H1 (cell line): ENCODE results near the gene RBMS1. TPM values are rescaled to one million over a fixed set of nuclear protein-coding genes. Genes with fewer than 3 reads are reported as not detected.

Source experiments
- CTCF ChIA-PET: fragments of 300-600 bp; sonication (Branson Sonifier 250); formaldehyde crosslinking; loops from one replicate; lab custom pipeline; 2021; ENCODE audit not compliant: partially characterized antibody; lab: Charles Lee
- POLR2A ChIA-PET: fragments of 300-600 bp; sonication (Branson Sonifier 250); formaldehyde crosslinking; loops from one replicate; lab custom pipeline; 2021; ENCODE audit warnings: inconsistent platforms; ENCODE audit not compliant: partially characterized antibody; lab: Charles Lee
- DNase-seq, 2 experiments: peaks; one replicate each; pipeline versions ENCODE4 v3.0.0 to v3.0.0-alpha.2; 2010 to 2022; ENCODE audit warnings: low spot score in 2 of 2, low read depth in 1 of 2, mixed read lengths in 1 of 2
- FAIRE-seq: peaks from 2 replicates; lab custom pipeline; 2011; peaks lifted over from hg19 to GRCh38; lab: Jason Lieb, UNC
- H2AFZ ChIP-seq: 2 replicates; pipeline ENCODE4 v1.8.1; 2012; ENCODE audit warnings: low read length, inconsistent platforms
- H2AK5ac ChIP-seq: 2 replicates; pipeline ENCODE4 v1.6.1; 2013; ENCODE audit warnings: low read depth, low read length
- H2BK120ac ChIP-seq: replicated peaks from 2 replicates; pipeline ENCODE3; 2013; ENCODE audit warnings: low read depth, low read length, inconsistent platforms
- H2BK12ac ChIP-seq: 2 replicates; pipeline ENCODE4 v1.6.1; 2013; ENCODE audit warnings: low read depth, low read length
- H2BK15ac ChIP-seq: 2 replicates; pipeline ENCODE4 v1.6.1; 2013; ENCODE audit warnings: low read length
- H2BK20ac ChIP-seq: 2 replicates; pipeline ENCODE4 v1.6.1; 2013; ENCODE audit warnings: low read length
- H2BK5ac ChIP-seq: 2 replicates; pipeline ENCODE4 v1.6.1; 2013; ENCODE audit warnings: low read depth, low read length
- H3K14ac ChIP-seq: 2 replicates; pipeline ENCODE4 v1.6.1; 2013; ENCODE audit warnings: inconsistent platforms; ENCODE audit not compliant: insufficient read length
- H3K18ac ChIP-seq: 2 replicates; pipeline ENCODE4 v1.6.1; 2013; ENCODE audit warnings: low read length; ENCODE audit errors: extremely low read depth
- H3K23ac ChIP-seq: 2 replicates; pipeline ENCODE4 v1.6.1; 2013; ENCODE audit warnings: inconsistent platforms; ENCODE audit not compliant: insufficient read length
- H3K23me2 ChIP-seq: 2 replicates; pipeline ENCODE4 v1.6.1; 2013; ENCODE audit warnings: low read depth, low read length
- H3K27ac ChIP-seq: 2 replicates; pipeline ENCODE4 v1.6.1; 2011; ENCODE audit warnings: low read depth, low read length, inconsistent platforms
- H3K27me3 ChIP-seq, 4 experiments: replicated peaks in 1 of 4; 1 replicate in 1 of 4; 2 replicates in 3 of 4; pipeline versions ENCODE4 v1.6.1 to v1.8.1; 2011 to 2013; ENCODE audit warnings: low read length in 3 of 4, mild to moderate bottlenecking in 3 of 4, inconsistent platforms in 2 of 4, mixed read lengths in 2 of 4, moderate library complexity in 1 of 4; ENCODE audit not compliant: control insufficient read depth in 3 of 4, insufficient read depth in 3 of 4; ENCODE audit errors: extremely low read depth in 1 of 4
- H3K36me3 ChIP-seq, 4 experiments: 2 replicates each; pipeline versions ENCODE4 v1.6.1 to v1.8.1; 2011 to 2013; ENCODE audit warnings: mild to moderate bottlenecking in 4 of 4, low read length in 3 of 4, moderate library complexity in 2 of 4, control low read depth in 1 of 4, inconsistent platforms in 1 of 4; ENCODE audit not compliant: insufficient read depth in 4 of 4, control insufficient read depth in 2 of 4
- H3K4ac ChIP-seq: replicated peaks from 2 replicates; pipeline ENCODE3; 2013; ENCODE audit warnings: low read length, low read depth, mixed read lengths, inconsistent platforms; ENCODE audit not compliant: insufficient read length
- H3K4me1 ChIP-seq, 4 experiments: replicated peaks in 1 of 4; 1 replicate in 1 of 4; 2 replicates in 3 of 4; pipeline versions ENCODE4 v1.6.1 to v1.8.1; 2011 to 2013; ENCODE audit warnings: low read length in 3 of 4, inconsistent platforms in 2 of 4, mixed read lengths in 1 of 4; ENCODE audit not compliant: insufficient read depth in 4 of 4, control insufficient read depth in 3 of 4
- H3K4me2 ChIP-seq, 2 experiments: 2 replicates each; pipeline versions ENCODE4 v1.6.1 to v1.8.1; 2011 to 2013; ENCODE audit warnings: low read depth in 2 of 2, low read length in 2 of 2, control low read depth in 1 of 2, inconsistent platforms in 1 of 2, mild to moderate bottlenecking in 1 of 2; ENCODE audit not compliant: insufficient read depth in 1 of 2
- H3K4me3 ChIP-seq, 4 experiments: fragments of 200-600, 300-600 bp in 1 of 4; sonication (generic), shearing (Covaris generic), sonication (Bioruptor Twin) in 1 of 4; 2 replicates each; pipeline versions ENCODE4 v1.5.1 to v1.8.1; 2011 to 2016; ENCODE audit warnings: low read length in 4 of 4, low read depth in 3 of 4, control low read depth in 2 of 4, inconsistent platforms in 2 of 4, mild to moderate bottlenecking in 2 of 4, mixed read lengths in 1 of 4, moderate library complexity in 1 of 4; ENCODE audit not compliant: insufficient read depth in 2 of 4; ENCODE audit errors: extremely low read depth in 1 of 4
- H3K56ac ChIP-seq: replicated peaks from 2 replicates; pipeline ENCODE3; 2013; ENCODE audit warnings: low read depth, mild to moderate bottlenecking, mixed read lengths, low read length, inconsistent platforms; ENCODE audit not compliant: insufficient read length
- H3K79me1 ChIP-seq: 2 replicates; pipeline ENCODE4 v1.6.1; 2013; ENCODE audit warnings: low read depth, low read length, control low read depth
- H3K79me2 ChIP-seq, 2 experiments: 2 replicates each; pipeline versions ENCODE4 v1.6.1 to v1.8.1; 2012 to 2013; ENCODE audit warnings: low read length in 2 of 2, mild to moderate bottlenecking in 2 of 2, inconsistent platforms in 1 of 2; ENCODE audit not compliant: insufficient read depth in 2 of 2, control insufficient read depth in 1 of 2
- H3K9ac ChIP-seq, 4 experiments: replicated peaks in 1 of 4; 1 replicate in 1 of 4; 2 replicates in 3 of 4; pipeline versions ENCODE4 v1.6.1 to v1.8.1; 2011 to 2013; ENCODE audit warnings: low read depth in 3 of 4, low read length in 3 of 4, control low read depth in 2 of 4, mild to moderate bottlenecking in 2 of 4, moderate library complexity in 2 of 4, inconsistent platforms in 1 of 4; ENCODE audit errors: extremely low read depth in 1 of 4
- H3K9me3 ChIP-seq, 2 experiments: 2 replicates each; pipeline versions ENCODE4 v1.6.1 to v1.8.1; 2012 to 2013; ENCODE audit warnings: mild to moderate bottlenecking in 2 of 2, moderate library complexity in 2 of 2, control low read depth in 1 of 2, inconsistent platforms in 1 of 2, low read depth in 1 of 2, low read length in 1 of 2, mixed read lengths in 1 of 2; ENCODE audit not compliant: insufficient read depth in 2 of 2
- H4K20me1 ChIP-seq, 2 experiments: replicated peaks in 1 of 2; 2 replicates each; pipeline versions ENCODE3 to v1.8.1; 2011 to 2013; ENCODE audit warnings: inconsistent platforms in 2 of 2, low read length in 2 of 2, mild to moderate bottlenecking in 1 of 2; ENCODE audit not compliant: insufficient read depth in 2 of 2, control insufficient read depth in 1 of 2
- H4K5ac ChIP-seq: 2 replicates; pipeline ENCODE4 v1.6.1; 2013; ENCODE audit warnings: low read length, low read depth, mixed read lengths, inconsistent platforms; ENCODE audit not compliant: insufficient read length
- H4K8ac ChIP-seq: 2 replicates; pipeline ENCODE4 v1.8.0; 2013; ENCODE audit warnings: mild to moderate bottlenecking, moderate library complexity, low read length, inconsistent platforms; ENCODE audit not compliant: insufficient read depth; ENCODE audit errors: extremely low read depth
- H4K91ac ChIP-seq: replicated peaks from 2 replicates; pipeline ENCODE3; 2013; ENCODE audit warnings: low read length, mixed read lengths, inconsistent platforms; ENCODE audit not compliant: insufficient read length
- BRCA1 ChIP-seq: IDR thresholded peaks from 2 replicates; pipeline ENCODE4 v1.6.1; 2012; ENCODE audit warnings: low read depth, low read length, improper control_type of control experiment
- CREB1 ChIP-seq: IDR thresholded peaks from 2 replicates; pipeline ENCODE4 v1.6.1; 2012; ENCODE audit warnings: inconsistent platforms
- EZH2 ChIP-seq: fragments of 200-600 bp; sonication (generic); IDR thresholded peaks from 2 replicates; pipeline ENCODE4 v1.7.1; 2012; ENCODE audit warnings: low read depth, mild to moderate bottlenecking, moderate library complexity, low read length, inconsistent platforms; ENCODE audit not compliant: severe bottlenecking
- YY1 ChIP-seq: IDR thresholded peaks from 2 replicates; pipeline ENCODE4 v1.6.1; 2011; ENCODE audit warnings: low read depth, mild to moderate bottlenecking, low read length
- WGBS, 2 experiments: shearing (Covaris generic) in 1 of 2; methylation state at CpG; one replicate each; pipeline versions ENCODE4 v1.1.6 to v1.1.7; 2013 to 2015; ENCODE audit warnings: low lambda C conversion rate in 2 of 2, mixed read lengths in 2 of 2, inconsistent platforms in 1 of 2, low coverage in 1 of 2, missing lambda C conversion rate in 1 of 2; ENCODE audit not compliant: insufficient replicate concordance in 2 of 2, insufficient coverage in 1 of 2, insufficient read length in 1 of 2; ENCODE audit errors: extremely low coverage in 1 of 2, missing lambda C conversion rate in 1 of 2; 5-methylcytosine and 5-hydroxymethylcytosine counted together
- polyA plus RNA-seq, 7 experiments: library from polyadenylated mRNA; depleted of rRNA in 3 of 7; stranded (reverse) in 5 of 7; unstranded in 2 of 7; fragments of >200 nt in 5 of 7; fragments of 200-250 nt in 2 of 7; gene quantifications; 1 replicate in 5 of 7; 2 replicates in 1 of 7; 4 replicates in 1 of 7; pipeline versions ENCODE4 v1.2.1 to v1.2.3, GENCODE V29; 2011 to 2013; ENCODE audit warnings: missing spikeins in 2 of 7, mixed read lengths in 2 of 7
- total RNA-seq: library from RNA; stranded (reverse); fragmentation: NEBNext Ultra II Directional; extraction: Animal tissue kit (Norgen Biotek cat#: 25700); gene quantifications from 2 replicates; pipeline ENCODE4 v1.2.1, GENCODE V29; 2021

Gene RBMS1
- total and polyA plus RNA-seq, 2 of the 8 experiments (the other 6 are each of a cell fraction or from before 2014, with no cell fraction given) = 53.7 to 60.0 TPM

DNA sequence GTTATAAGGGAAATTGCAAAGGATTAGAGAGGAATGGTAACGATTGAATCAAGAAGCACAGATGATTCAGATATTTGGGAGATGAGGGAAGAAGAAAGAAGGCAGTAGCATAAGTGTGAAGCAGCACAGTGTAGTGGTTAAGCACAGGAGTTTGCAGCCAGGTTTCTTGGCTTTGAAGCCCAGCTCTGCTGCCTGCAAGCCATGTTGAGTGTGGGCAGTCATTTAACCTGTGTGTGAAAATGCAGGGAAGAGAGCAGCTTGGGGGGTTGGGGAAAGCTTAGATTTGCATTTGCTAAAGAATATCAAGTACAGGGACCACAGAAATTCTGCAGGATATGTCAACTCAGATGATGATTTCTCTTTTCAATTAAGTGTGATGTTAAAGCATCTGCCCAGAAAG, 21.5 kb upstream of the RBMS1 start:
- Histone ChIP-seq H4K8ac (peak overlapping the region; percentile 11; the same call in 1 of the 2 replicates), H2AFZ (peak overlapping the region; percentile 91), H3K79me1 (no peaks in the 10 kb centered on the region), H3K9ac (no peak overlapping the region; a peak in 1 of 7 replicates), H4K5ac (no peak overlapping the region), H3K4me2 (no peak overlapping the region), H3K18ac (no peak overlapping the region), H3K27ac (no peak overlapping the region), H3K79me2 (no peaks in the 10 kb centered on the region), H2BK120ac (no peak overlapping the region), H2BK15ac (0 out of 2 replicates have a peak overlapping the region, but pooled peaks have one; percentile 21), H4K91ac (peak overlapping the region; percentile 56), H3K9me3 (no peaks in the 10 kb centered on the region), H2AK5ac (no peak overlapping the region), H2BK20ac (no peak overlapping the region), H4K20me1 (no peaks in the 10 kb centered on the region), H3K36me3 (no peaks in the 10 kb centered on the region), H3K4me1 (peaks cover 0 to 5% (median 4%) of the 10 kb centered on the region in 4 experiments; a peak in 3 of 7 replicates), H3K4me3 (no peak overlapping the region), H3K4ac (no peak overlapping the region), H3K23ac (no peak overlapping the region), H3K56ac (no peak overlapping the region), H2BK5ac (no peak overlapping the region), H3K27me3 (no peaks in the 10 kb centered on the region; a peak in 1 of 7 replicates), H3K23me2 (no peaks in the 10 kb centered on the region), H3K14ac (no peak overlapping the region), H2BK12ac (no peak overlapping the region)
- DNase-seq (no peak), FAIRE-seq (no peak)
- WGBS, 2 experiments = 70% methylated on average over 1 of the region's 1 CpG; no CpG with 5 or more reads in 1 of the 2 experiments
- ChIA-PET POLR2A (no interaction called here), CTCF (interaction anchor here (1.0 to 2.2 kb wide), 2 partner anchors 427 to 549 kb away, joined by 3 to 7 read pairs; no protein-coding TSS in a partner anchor)
- TF ChIP-seq EZH2 = no peak
- no peak for TF ChIP-seq CREB1
- TF ChIP-seq BRCA1 = no peak
- TF ChIP-seq YY1 = no peak
